K562 (cell line): Measurements from ENCODE around the gene HAPLN2. TPM values are rescaled to one million over a fixed set of nuclear protein-coding genes. Genes with fewer than 3 reads are reported as not detected.
A peak's percentile ranks its signal among the peaks of the same experiment; 100 is the strongest.

Experiments
- BDP1 ChIP-seq: IDR thresholded peaks from 3 replicates; pipeline ENCODE4 v1.6.1; 2011; ENCODE audit not compliant: insufficient read length, insufficient read depth
- ETV6 ChIP-seq, 3 experiments: fragments of 150-350 bp in 1 of 3; sonication (generic) in 1 of 3; formaldehyde crosslinking in 1 of 3; IDR thresholded peaks; 2 replicates each; pipeline versions ENCODE4 v1.6.1 to v1.8.0; 2014 to 2022; ENCODE audit warnings: borderline replicate concordance in 2 of 3, low read depth in 2 of 3, antibody characterized with exemption in 1 of 3, low read length in 1 of 3, mild to moderate bottlenecking in 1 of 3, missing genetic modification reagents in 1 of 3
- HMG20A ChIP-seq: fragments of 450-650 bp; formaldehyde crosslinking; conservative IDR thresholded peaks from 2 replicates; pipeline ENCODE4 v1.4.0; 2020; ENCODE audit warnings: mild to moderate bottlenecking, mixed read lengths
- MCM3 ChIP-seq: fragments of 450-650 bp; IDR thresholded peaks from 2 replicates; pipeline ENCODE4 v1.6.1; 2016
- PRMT5 ChIP-seq: sonication (generic); formaldehyde crosslinking; IDR thresholded peaks from 2 replicates; pipeline ENCODE4 v1.5.0; 2020; ENCODE audit warnings: missing genetic modification reagents
- RUNX1 ChIP-seq: sonication (generic); IDR thresholded peaks from 2 replicates; pipeline ENCODE4 v1.6.1; 2016; ENCODE audit warnings: antibody characterized with exemption, low read depth
- SRSF7 ChIP-seq: fragments of 200-400 bp; formaldehyde crosslinking; optimal IDR thresholded peaks from 2 replicates; pipeline ENCODE3; 2017; ENCODE audit warnings: mild to moderate bottlenecking, low read depth, low read length
- UBTF ChIP-seq, 2 experiments: IDR thresholded peaks; 2 replicates each; pipeline ENCODE4 v1.6.1; 2012; ENCODE audit warnings: improper control_type of control experiment in 2 of 2, low read depth in 2 of 2, low read length in 2 of 2, borderline replicate concordance in 1 of 2
- VEZF1 ChIP-seq: fragments of 200-800 bp; sonication (Bioruptor generic); IDR thresholded peaks from 2 replicates; pipeline ENCODE4 v1.6.1; 2017; ENCODE audit warnings: missing genetic modification characterization, missing compliant biosample characterization
- ZC3H11A ChIP-seq: IDR thresholded peaks from 2 replicates; pipeline ENCODE4 v1.6.1; 2012; ENCODE audit warnings: low read depth, low read length, improper control_type of control experiment
- ZNF146 ChIP-seq: IDR thresholded peaks from one replicate; pipeline ENCODE4 v1.6.1; 2018; ENCODE audit warnings: missing compliant biosample characterization; ENCODE audit not compliant: unreplicated experiment
- ZNF407 ChIP-seq: fragments of 450-650 bp; IDR thresholded peaks from 2 replicates; pipeline ENCODE4 v1.6.1; 2016; ENCODE audit warnings: low read depth
- ZNF445 ChIP-seq: fragments of 250-450 bp; sonication (Bioruptor Pico); IDR thresholded peaks from 2 replicates; pipeline ENCODE4 v1.4.0; 2020; ENCODE audit warnings: low read depth, mild to moderate bottlenecking, moderate library complexity
- ZNF766 ChIP-seq: fragments of 200-800 bp; sonication (Bioruptor generic); conservative IDR thresholded peaks from 2 replicates; pipeline ENCODE4 v1.6.1; 2016; ENCODE audit warnings: missing genetic modification characterization, missing compliant biosample characterization
- polyA plus RNA-seq, 8 experiments: library from polyadenylated mRNA; depleted of rRNA in 4 of 8; stranded (reverse) in 5 of 8; unstranded in 3 of 8; fragments of >200 nt; fragmentation: Nextera tagmentation in 2 of 8; fragmentation: Illumina TruSeq in 1 of 8; extraction: Ambion mirVana in 2 of 8; extraction: Trizol in 1 of 8; gene quantifications; 2 replicates each; pipeline versions ENCODE4 v1.2.1 to v1.2.3, GENCODE V29; 2011 to 2014; ENCODE audit warnings: inconsistent platforms in 1 of 8, missing spikeins in 1 of 8
- total RNA-seq, 7 experiments: library from RNA; depleted of rRNA in 6 of 7; stranded (reverse); fragments of >200 nt in 6 of 7; fragmentation: Illumina TruSeq in 2 of 7; extraction: Trizol in 2 of 7; gene quantifications; 2 replicates each; pipeline versions ENCODE4 v1.2.1 to v1.2.3, GENCODE V29; 2011 to 2021; ENCODE audit warnings: low replicate concordance in 1 of 7

The HAPLN2 gene
- total and polyA plus RNA-seq, 9 of the 15 experiments (the other 6 are each of a cell fraction or from before 2014, with no cell fraction given): 0.14 to 5.2 (median 3.8) TPM; not detected in 4

- no peak for TF ChIP-seq MCM3
- peak in 1 of 2 experiments; percentile 76; a peak in 2 of 4 replicates for TF ChIP-seq ETV6 (IDR thresholded peaks at IDR 0.05; ENCODE audit: borderline replicate concordance in 1 of 2, low read depth in 2 of 2, low read length in 1 of 2)
- no peak for TF ChIP-seq ETV6 (CRISPR knock-in tag; IDR thresholded peaks at IDR 0.05; ENCODE audit: borderline replicate concordance)
- no peak for TF ChIP-seq ZNF146 (CRISPR knock-in tag)
- TF ChIP-seq ZNF407: no peak
- no peak for TF ChIP-seq BDP1
- TF ChIP-seq ZC3H11A: no peak
- TF ChIP-seq ZNF766: no peak
- TF ChIP-seq PRMT5: no peak
- TF ChIP-seq UBTF (IDR thresholded peaks at IDR 0.05; ENCODE audit: borderline replicate concordance in 1 of 2, low read depth in 2 of 2, low read length in 2 of 2): no peak
- TF ChIP-seq RUNX1: no peak
- TF ChIP-seq SRSF7: no peak
- no peak for TF ChIP-seq VEZF1 (CRISPR knock-in tag)
- no peak for TF ChIP-seq HMG20A (CRISPR knock-in tag)
- no peak for TF ChIP-seq ZNF445
Measured at GRCh38 chr1:156601122-156601830, 17.9 kb upstream of the HAPLN2 start, which contains the start of gene GPATCH4 (continued).
